ENCODE measurements around the gene CD2BP2.

CD2BP2 gene

DNA sequence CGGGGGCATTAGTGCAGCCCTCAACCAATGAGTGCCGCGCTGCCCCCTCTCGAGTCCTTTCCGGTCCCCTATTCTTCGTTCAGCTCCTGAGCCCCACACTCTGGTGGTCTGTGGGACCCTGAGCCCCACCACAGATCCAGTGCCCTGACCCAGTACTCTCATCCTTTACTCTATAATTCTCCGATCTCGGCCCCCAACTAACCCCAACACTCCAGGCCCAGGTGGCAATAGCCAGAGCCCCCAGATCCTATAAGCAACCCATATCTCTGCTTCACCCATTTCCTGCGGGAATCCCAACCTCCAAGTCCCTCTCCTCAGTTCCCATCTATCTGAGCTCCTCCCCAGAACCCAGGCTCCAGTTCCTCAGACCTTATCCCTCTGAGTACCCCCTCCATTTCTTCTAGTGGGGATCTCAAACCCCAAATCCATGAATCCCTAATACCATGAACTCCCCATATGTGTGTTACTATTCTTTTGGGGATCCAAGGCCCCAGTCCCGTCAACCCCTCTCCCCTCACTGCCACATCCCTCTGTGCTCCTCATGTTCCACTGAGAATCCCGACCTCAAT, 16.2 kb upstream of the CD2BP2 start:
- Mint-ChIP-seq H3K4me3 (peak overlapping the region; percentile 80 to 87 (median 87)), H3K9me3 (no peaks in the 10 kb centered on the region), H3K27me3 (ENCODE audit: low read depth) (no peaks in the 10 kb centered on the region), H3K36me3 (ENCODE audit: low read depth) (peaks cover 10% of the 10 kb centered on the region), H3K4me1 (peaks cover 34% of the 10 kb centered on the region), H3K27ac (peak overlapping the region; percentile 88 to 97 (median 92))
- TF ChIP-seq CTCF (IDR thresholded peaks at IDR 0.05; ENCODE audit: unreplicated experiment in 3 of 3): peak in 1 of 3 experiments; percentile 7

- peak in 2 of 3 experiments; percentile 17 to 37 for TF ChIP-seq CTCF (IDR thresholded peaks at IDR 0.05; ENCODE audit: unreplicated experiment in 3 of 3)
- Mint-ChIP-seq H3K4me1 (peaks cover 37% of the 10 kb centered on the region), H3K9me3 (no peaks in the 10 kb centered on the region), H3K36me3 (ENCODE audit: low read depth) (peaks cover 12% of the 10 kb centered on the region), H3K27ac (peak within 1 kb of the TSS; percentile 88 to 97 (median 92)), H3K27me3 (ENCODE audit: low read depth) (no peaks in the 10 kb centered on the region), H3K4me3 (peak within 1 kb of the TSS; percentile 91 to 94 (median 92))
Measured at GRCh38 chr16:30370456-30371247, 15.5 kb upstream of the CD2BP2 start, which contains the start of gene TBC1D10B. Gene TBC1D10B (minus strand): TSS chr16:30370494. CDS start chr16:30370183, 311 bp downstream.

GRCh38 chr16:30369938-30370455, 14.9 kb upstream of the CD2BP2 start:
- Mint-ChIP-seq H3K4me1 (peaks cover 43% of the 10 kb centered on the region), H3K27me3 (ENCODE audit: low read depth) (no peaks in the 10 kb centered on the region), H3K36me3 (ENCODE audit: low read depth) (peaks cover 18% of the 10 kb centered on the region), H3K27ac (no peak overlapping the region), H3K9me3 (no peaks in the 10 kb centered on the region), H3K4me3 (peak overlapping the region; percentile 80 to 87 (median 87))
- TF ChIP-seq CTCF (IDR thresholded peaks at IDR 0.05; ENCODE audit: unreplicated experiment in 3 of 3): peak in 1 of 3 experiments; percentile 27

DNA sequence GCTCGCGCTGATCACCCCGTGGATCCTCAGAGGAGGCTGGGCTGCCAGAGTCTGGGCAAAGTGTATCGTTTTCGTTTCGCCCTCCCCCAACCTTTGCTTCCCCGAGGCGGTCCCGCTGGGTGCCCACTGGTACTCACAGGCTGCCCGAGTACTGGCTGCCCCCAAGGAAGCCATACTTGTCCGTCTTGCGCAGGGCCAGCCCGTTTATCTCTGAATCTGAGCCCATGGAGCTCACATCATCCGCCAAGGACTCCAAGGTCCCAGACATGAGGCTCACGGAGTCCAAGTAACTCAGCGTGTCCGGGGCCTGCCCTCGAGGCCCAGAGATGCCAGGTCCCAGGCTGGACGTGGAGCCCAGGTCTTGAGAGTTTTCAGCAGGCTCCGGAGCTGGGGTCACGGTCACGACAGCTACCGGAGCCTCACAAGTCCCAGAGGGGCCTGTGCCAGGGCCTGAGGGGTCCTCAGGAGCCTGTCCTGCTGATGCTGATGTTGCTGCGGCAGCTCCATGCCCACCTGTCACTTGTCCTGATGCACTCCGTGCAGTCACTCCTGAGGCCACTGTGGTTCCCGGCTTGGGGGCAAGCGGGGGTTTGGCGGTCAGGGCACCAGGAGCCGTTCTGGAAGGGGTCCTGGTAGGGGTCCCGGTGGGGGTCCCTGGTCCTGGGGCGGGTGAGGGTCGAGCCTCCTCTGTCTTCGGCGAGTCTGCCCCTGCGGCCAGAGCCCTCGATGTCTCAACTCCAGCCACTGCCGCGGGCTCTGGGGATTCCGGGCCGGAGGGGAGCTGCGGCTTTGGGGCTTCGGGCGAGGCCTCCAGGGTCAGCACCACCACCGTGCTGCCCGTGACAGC, 14.2 kb upstream of the CD2BP2 start:
- no peak for TF ChIP-seq CTCF (IDR thresholded peaks at IDR 0.05; ENCODE audit: unreplicated experiment in 3 of 3)
- Mint-ChIP-seq H3K27ac (peak overlapping the region in 1 of 3 experiments; percentile 68), H3K4me1 (peaks cover 43% of the 10 kb centered on the region), H3K9me3 (no peaks in the 10 kb centered on the region), H3K4me3 (peak overlapping the region; percentile 91 to 94 (median 92)), H3K36me3 (ENCODE audit: low read depth) (peaks cover 23% of the 10 kb centered on the region), H3K27me3 (ENCODE audit: low read depth) (no peaks in the 10 kb centered on the region)

DNA sequence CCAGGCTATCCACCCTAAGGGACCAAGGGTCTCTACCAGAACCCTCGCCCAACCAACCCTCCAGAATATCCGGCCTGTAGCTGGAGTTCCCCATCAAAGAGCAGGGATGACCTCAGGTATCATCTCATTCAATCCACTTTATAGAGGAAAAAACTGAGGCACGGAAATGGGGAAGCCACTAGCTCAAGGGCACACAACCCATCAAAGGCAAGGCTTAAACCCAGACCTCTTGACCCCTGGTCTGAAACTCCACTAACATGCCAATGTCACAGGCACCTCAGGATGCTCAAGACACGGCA, 13.6 kb upstream of the CD2BP2 start:
- Mint-ChIP-seq H3K9me3 (no peaks in the 10 kb centered on the region), H3K27me3 (ENCODE audit: low read depth) (no peaks in the 10 kb centered on the region), H3K4me3 (peak overlapping the region; percentile 91 to 94 (median 92)), H3K36me3 (ENCODE audit: low read depth) (peaks cover 25% of the 10 kb centered on the region), H3K4me1 (peaks cover 43% of the 10 kb centered on the region), H3K27ac (peak overlapping the region in 2 of 3 experiments; percentile 65 to 68)
- no peak for TF ChIP-seq CTCF (IDR thresholded peaks at IDR 0.05; ENCODE audit: unreplicated experiment in 3 of 3)

Data from nephron (organoid).